ENCODE data around the gene OXGR1.
A peak's percentile ranks its signal among the peaks of the same experiment; 100 is the strongest.
"Not testable (repeated sequence)": the region's sequence is repeated elsewhere in the genome, so short reads cannot be mapped to it uniquely, and the experiment has no call there.

Gene OXGR1

GRCh38 chr13:96994017-96994857 is at the start of gene OXGR1:
Gene OXGR1 (minus strand): TSS chr13:96994476. CDS start chr13:96987759, 6,717 bp downstream.
- peak; percentile 66 for DNase-seq

GRCh38 chr13:97043302-97043701 is 49.0 kb upstream of the OXGR1 start:
- no peak for DNase-seq

GRCh38 chr13:97030705-97031452 is 36.6 kb upstream of the OXGR1 start:
- DNase-seq, result no peak

GRCh38 chr13:97028441-97029299 is 34.4 kb upstream of the OXGR1 start:
- peak; percentile 73 for DNase-seq

- no peak for DNase-seq
Measured at GRCh38 chr13:97027162-97027554, 32.9 kb upstream of the OXGR1 start.

- no peak for DNase-seq
Measured at GRCh38 chr13:97026531-97027161, 32.4 kb upstream of the OXGR1 start.

GRCh38 chr13:97023812-97024211 is 29.5 kb upstream of the OXGR1 start:
- not testable (repeated sequence) for DNase-seq

- no peak for DNase-seq
Measured at GRCh38 chr13:97023117-97023516, 28.8 kb upstream of the OXGR1 start.

GRCh38 chr13:97021241-97021640 is 27.0 kb upstream of the OXGR1 start:
- DNase-seq, result no peak

- peak; percentile 71 for DNase-seq
Measured at GRCh38 chr13:97020689-97021240, 26.5 kb upstream of the OXGR1 start.

GRCh38 chr13:97020194-97020593 is 25.9 kb upstream of the OXGR1 start:
- DNase-seq, result no peak

GRCh38 chr13:97019236-97019635 is 25.0 kb upstream of the OXGR1 start:
- no peak for DNase-seq

GRCh38 chr13:97018029-97018819 is 23.9 kb upstream of the OXGR1 start:
- DNase-seq, result peak; percentile 95

GRCh38 chr13:97017322-97017721 is 23.0 kb upstream of the OXGR1 start:
- DNase-seq, result no peak

- DNase-seq, result no peak
Measured at GRCh38 chr13:97015661-97016350, 21.5 kb upstream of the OXGR1 start.

- no peak for DNase-seq
Measured at GRCh38 chr13:97012251-97013048, 18.2 kb upstream of the OXGR1 start.

- DNase-seq, result no peak
Measured at GRCh38 chr13:97011446-97012131, 17.3 kb upstream of the OXGR1 start.

- no peak for DNase-seq
Measured at GRCh38 chr13:97008643-97009042, 14.4 kb upstream of the OXGR1 start.

GRCh38 chr13:97005625-97006262 is 11.5 kb upstream of the OXGR1 start:
- peak; percentile 58 for DNase-seq
